ENCODE data around the gene NISCH.

DNA sequence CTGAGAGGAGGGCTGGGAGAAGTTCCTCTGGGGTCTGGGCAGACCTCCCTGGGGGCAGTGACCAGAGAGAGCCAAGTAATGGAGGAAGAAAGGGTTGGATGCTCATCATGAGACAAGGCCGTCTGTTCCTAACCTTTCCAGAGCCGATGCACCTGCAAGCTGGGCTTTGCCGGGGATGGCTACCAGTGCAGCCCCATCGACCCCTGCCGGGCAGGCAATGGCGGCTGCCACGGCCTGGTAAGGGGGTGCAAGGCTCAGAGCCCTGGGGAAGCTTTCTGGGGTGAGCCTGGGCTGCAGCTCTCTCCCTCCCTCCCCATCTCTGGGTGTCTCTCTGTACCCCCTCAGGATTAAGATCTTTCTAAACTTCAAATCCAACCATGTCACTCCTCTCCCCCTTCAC is 56.1 kb downstream of the NISCH start:
- TF ChIP-seq, protein P1, sequence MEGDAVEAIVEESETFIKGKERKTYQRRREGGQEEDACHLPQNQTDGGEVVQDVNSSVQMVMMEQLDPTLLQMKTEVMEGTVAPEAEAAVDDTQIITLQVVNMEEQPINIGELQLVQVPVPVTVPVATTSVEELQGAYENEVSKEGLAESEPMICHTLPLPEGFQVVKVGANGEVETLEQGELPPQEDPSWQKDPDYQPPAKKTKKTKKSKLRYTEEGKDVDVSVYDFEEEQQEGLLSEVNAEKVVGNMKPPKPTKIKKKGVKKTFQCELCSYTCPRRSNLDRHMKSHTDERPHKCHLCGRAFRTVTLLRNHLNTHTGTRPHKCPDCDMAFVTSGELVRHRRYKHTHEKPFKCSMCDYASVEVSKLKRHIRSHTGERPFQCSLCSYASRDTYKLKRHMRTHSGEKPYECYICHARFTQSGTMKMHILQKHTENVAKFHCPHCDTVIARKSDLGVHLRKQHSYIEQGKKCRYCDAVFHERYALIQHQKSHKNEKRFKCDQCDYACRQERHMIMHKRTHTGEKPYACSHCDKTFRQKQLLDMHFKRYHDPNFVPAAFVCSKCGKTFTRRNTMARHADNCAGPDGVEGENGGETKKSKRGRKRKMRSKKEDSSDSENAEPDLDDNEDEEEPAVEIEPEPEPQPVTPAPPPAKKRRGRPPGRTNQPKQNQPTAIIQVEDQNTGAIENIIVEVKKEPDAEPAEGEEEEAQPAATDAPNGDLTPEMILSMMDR (conservative IDR thresholded peaks at IDR 0.05; ENCODE audit: low read length) = no peak
- TF ChIP-seq EZH2phosphoT487 (IDR thresholded peaks at IDR 0.05; ENCODE audit: borderline replicate concordance) = no peak
